ENCODE measurements around the gene PLCD3.

DNA sequence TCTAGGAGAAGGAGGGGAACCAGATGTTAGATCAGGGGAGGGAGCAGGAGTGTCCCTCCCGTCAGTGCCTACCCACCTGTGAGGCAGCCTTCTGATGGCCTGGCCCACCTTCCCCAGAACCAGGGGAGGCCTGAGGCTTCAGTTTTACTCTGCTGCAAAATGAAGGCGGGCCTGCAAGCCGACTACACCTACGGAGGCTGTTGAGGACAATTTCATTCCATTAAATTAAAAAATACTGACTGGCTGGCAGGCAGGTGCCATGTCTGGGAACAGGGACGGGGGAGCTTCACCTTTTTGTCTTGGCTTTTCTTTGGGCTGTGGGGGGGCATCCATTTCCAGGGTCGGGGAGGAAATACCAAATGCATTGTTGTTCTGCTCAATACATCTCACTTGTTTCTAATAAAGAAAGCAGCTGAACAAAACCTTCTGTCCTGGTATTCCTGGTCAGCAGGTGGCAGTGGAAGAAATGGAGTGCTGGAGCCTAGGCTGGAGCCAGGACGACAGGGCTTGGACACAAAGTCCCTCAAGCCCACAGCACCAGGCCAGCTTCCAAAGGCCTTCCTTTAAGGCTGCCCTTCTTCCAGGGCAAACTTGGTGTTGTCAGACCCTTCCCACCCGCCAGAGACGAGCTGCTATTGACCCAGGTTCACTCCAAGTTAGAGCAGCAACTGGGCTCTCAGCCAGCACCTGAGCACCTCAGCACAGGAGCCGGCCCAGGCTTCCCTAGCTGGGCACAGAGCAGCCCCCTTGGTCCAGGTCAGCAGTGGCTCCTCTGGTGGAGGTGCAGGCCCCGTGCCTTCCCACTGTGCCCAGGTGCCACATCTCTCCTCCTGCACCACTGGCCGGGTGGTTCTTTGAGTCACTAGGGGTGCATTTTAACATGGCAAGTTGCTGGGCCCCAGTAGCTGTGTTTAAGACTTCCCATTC lies 23.5 kb downstream of the PLCD3 start:
- TF ChIP-seq POLR2A (IDR thresholded peaks at IDR 0.05), result no peak
- TF ChIP-seq, protein P1, sequence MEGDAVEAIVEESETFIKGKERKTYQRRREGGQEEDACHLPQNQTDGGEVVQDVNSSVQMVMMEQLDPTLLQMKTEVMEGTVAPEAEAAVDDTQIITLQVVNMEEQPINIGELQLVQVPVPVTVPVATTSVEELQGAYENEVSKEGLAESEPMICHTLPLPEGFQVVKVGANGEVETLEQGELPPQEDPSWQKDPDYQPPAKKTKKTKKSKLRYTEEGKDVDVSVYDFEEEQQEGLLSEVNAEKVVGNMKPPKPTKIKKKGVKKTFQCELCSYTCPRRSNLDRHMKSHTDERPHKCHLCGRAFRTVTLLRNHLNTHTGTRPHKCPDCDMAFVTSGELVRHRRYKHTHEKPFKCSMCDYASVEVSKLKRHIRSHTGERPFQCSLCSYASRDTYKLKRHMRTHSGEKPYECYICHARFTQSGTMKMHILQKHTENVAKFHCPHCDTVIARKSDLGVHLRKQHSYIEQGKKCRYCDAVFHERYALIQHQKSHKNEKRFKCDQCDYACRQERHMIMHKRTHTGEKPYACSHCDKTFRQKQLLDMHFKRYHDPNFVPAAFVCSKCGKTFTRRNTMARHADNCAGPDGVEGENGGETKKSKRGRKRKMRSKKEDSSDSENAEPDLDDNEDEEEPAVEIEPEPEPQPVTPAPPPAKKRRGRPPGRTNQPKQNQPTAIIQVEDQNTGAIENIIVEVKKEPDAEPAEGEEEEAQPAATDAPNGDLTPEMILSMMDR (IDR thresholded peaks at IDR 0.05), result peak in 1 of 4 donors; percentile 8

Measured in right lobe of liver (tissue), 4 donors.